PC-3 (cell line): ENCODE results near the gene PDLIM4.

Source experiments
- CTCF ChIP-seq: fragments of 300-600 bp; sonication (generic); conservative IDR thresholded peaks from 2 replicates; pipeline ENCODE4 v1.5.1; 2017; ENCODE audit warnings: antibody characterized with exemption, low read depth, mild to moderate bottlenecking, low read length
- EZH2 ChIP-seq: fragments of 300-600 bp; sonication (generic); IDR thresholded peaks from one replicate; pipeline ENCODE4 v1.6.1; 2017; ENCODE audit warnings: antibody characterized with exemption, mild to moderate bottlenecking, low read length; ENCODE audit not compliant: unreplicated experiment
- EZH2phosphoT487 ChIP-seq: fragments of 300-600 bp; sonication (generic); IDR thresholded peaks from 2 replicates; pipeline ENCODE4 v1.6.1; 2018; ENCODE audit warnings: mild to moderate bottlenecking, antibody characterized with exemption, low read length, borderline replicate concordance

- TF ChIP-seq CTCF (peak; percentile 39; the same call in 1 of the 2 replicates), EZH2phosphoT487 (no peak), EZH2 (no peak)
Observed at GRCh38 chr5:132281856-132282614, 24.5 kb downstream of the PDLIM4 start.
